ENCODE results near the gene CD8B.
"Not testable (repeated sequence)": the region's sequence is repeated elsewhere in the genome, so short reads cannot be mapped to it uniquely, and the experiment has no call there.

CD8B gene

GRCh38 chr2:86861628-86862379 is at the start of gene CD8B:
Gene CD8B (minus strand): TSS chr2:86861886. CDS start chr2:86861865, 21 bp downstream.
- in situ Hi-C loops (cut with MboI; ENCODE audit: low pct_unique_long_range_greater_than_20kb, low sequenced_read_pairs); DNase-seq: not testable (repeated sequence)

- in situ Hi-C loops (cut with MboI; ENCODE audit: low pct_unique_long_range_greater_than_20kb, low sequenced_read_pairs); DNase-seq: not testable (repeated sequence)
Observed at GRCh38 chr2:86905868-86906267, 44.2 kb upstream of the CD8B start.

GRCh38 chr2:86900687-86901086 is 39.0 kb upstream of the CD8B start:
- in situ Hi-C loops (cut with MboI; ENCODE audit: low pct_unique_long_range_greater_than_20kb, low sequenced_read_pairs); DNase-seq: not testable (repeated sequence)

- in situ Hi-C loops (cut with MboI; ENCODE audit: low pct_unique_long_range_greater_than_20kb, low sequenced_read_pairs); DNase-seq: not testable (repeated sequence)
Observed at GRCh38 chr2:86886026-86886425, 24.3 kb upstream of the CD8B start.

- in situ Hi-C loops (cut with MboI; ENCODE audit: low pct_unique_long_range_greater_than_20kb, low sequenced_read_pairs); DNase-seq: not testable (repeated sequence)
Observed at GRCh38 chr2:86882865-86883264, 21.2 kb upstream of the CD8B start.

GRCh38 chr2:86882118-86882665 is 20.5 kb upstream of the CD8B start:
- in situ Hi-C loops (cut with MboI; ENCODE audit: low pct_unique_long_range_greater_than_20kb, low sequenced_read_pairs); DNase-seq: not testable (repeated sequence)

GRCh38 chr2:86878986-86879385 is 17.3 kb upstream of the CD8B start:
- in situ Hi-C loops (cut with MboI; ENCODE audit: low pct_unique_long_range_greater_than_20kb, low sequenced_read_pairs); DNase-seq: not testable (repeated sequence)

- in situ Hi-C loops (cut with MboI; ENCODE audit: low pct_unique_long_range_greater_than_20kb, low sequenced_read_pairs); DNase-seq: not testable (repeated sequence)
Observed at GRCh38 chr2:86870941-86871340, 9.3 kb upstream of the CD8B start.

GRCh38 chr2:86868895-86869468 is 7.3 kb upstream of the CD8B start:
- DNase-seq; in situ Hi-C loops (cut with MboI; ENCODE audit: low pct_unique_long_range_greater_than_20kb, low sequenced_read_pairs): not testable (repeated sequence)

GRCh38 chr2:86862380-86862703 is 656 bp upstream of the CD8B start:
- in situ Hi-C loops (cut with MboI; ENCODE audit: low pct_unique_long_range_greater_than_20kb, low sequenced_read_pairs); DNase-seq: not testable (repeated sequence)

- DNase-seq; in situ Hi-C loops (cut with MboI; ENCODE audit: low pct_unique_long_range_greater_than_20kb, low sequenced_read_pairs): not testable (repeated sequence)
Observed at GRCh38 chr2:86861175-86861574, 511 bp downstream of the CD8B start.

GRCh38 chr2:86860573-86860972 is 1.1 kb downstream of the CD8B start:
- DNase-seq; in situ Hi-C loops (cut with MboI; ENCODE audit: low pct_unique_long_range_greater_than_20kb, low sequenced_read_pairs): not testable (repeated sequence)

GRCh38 chr2:86857688-86858087 is 4.0 kb downstream of the CD8B start:
- DNase-seq; in situ Hi-C loops (cut with MboI; ENCODE audit: low pct_unique_long_range_greater_than_20kb, low sequenced_read_pairs): not testable (repeated sequence)

- DNase-seq; in situ Hi-C loops (cut with MboI; ENCODE audit: low pct_unique_long_range_greater_than_20kb, low sequenced_read_pairs): not testable (repeated sequence)
Observed at GRCh38 chr2:86856498-86856897, 5.2 kb downstream of the CD8B start.

GRCh38 chr2:86855981-86856380 is 5.7 kb downstream of the CD8B start:
- DNase-seq; in situ Hi-C loops (cut with MboI; ENCODE audit: low pct_unique_long_range_greater_than_20kb, low sequenced_read_pairs): not testable (repeated sequence)

- DNase-seq; in situ Hi-C loops (cut with MboI; ENCODE audit: low pct_unique_long_range_greater_than_20kb, low sequenced_read_pairs): not testable (repeated sequence)
Observed at GRCh38 chr2:86851581-86851980, 10.1 kb downstream of the CD8B start.

- in situ Hi-C loops (cut with MboI; ENCODE audit: low pct_unique_long_range_greater_than_20kb, low sequenced_read_pairs); DNase-seq: not testable (repeated sequence)
Observed at GRCh38 chr2:86842607-86843234, 19.0 kb downstream of the CD8B start.

GRCh38 chr2:86841330-86841729 is 20.4 kb downstream of the CD8B start:
- in situ Hi-C loops (cut with MboI; ENCODE audit: low pct_unique_long_range_greater_than_20kb, low sequenced_read_pairs); DNase-seq: not testable (repeated sequence)

- in situ Hi-C loops (cut with MboI; ENCODE audit: low pct_unique_long_range_greater_than_20kb, low sequenced_read_pairs); DNase-seq: not testable (repeated sequence)
Observed at GRCh38 chr2:86839871-86840548, 21.7 kb downstream of the CD8B start.

Measured in KBM-7 (cell line).